HG03175 (cell line): Measurements from ENCODE around the gene ASCC1.
"Not testable (repeated sequence)": the region's sequence is repeated elsewhere in the genome, so short reads cannot be mapped to it uniquely, and the experiment has no call there.

Experiments
- ATAC-seq: cut with Tn5 transposase; IDR thresholded peaks from one replicate; pipeline ENCODE4 v1.9.1; 2021; ENCODE audit warnings: mild to moderate bottlenecking, moderate library complexity; ENCODE audit not compliant: unreplicated experiment

The ASCC1 gene

DNA sequence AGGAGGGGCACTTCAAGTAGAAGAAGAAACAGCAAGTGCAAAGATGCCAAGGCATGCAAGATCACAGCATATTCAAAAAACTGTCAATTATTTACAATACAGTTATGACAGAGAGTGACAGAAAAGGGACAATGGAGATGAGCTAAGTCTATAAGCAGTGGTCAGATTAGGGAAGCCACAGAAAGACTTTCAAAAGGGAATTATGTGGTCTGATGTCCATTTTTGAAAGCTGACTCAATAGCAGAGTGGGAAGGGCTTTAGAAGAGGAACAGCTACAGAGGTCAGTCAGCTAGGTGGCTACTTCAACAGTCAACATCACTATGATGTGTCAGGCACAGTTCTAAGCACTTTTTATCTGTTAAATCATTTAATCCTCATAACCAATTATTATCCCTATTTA lies 82.6 kb downstream of the ASCC1 start:
- ATAC-seq: peak; percentile 93

DNA sequence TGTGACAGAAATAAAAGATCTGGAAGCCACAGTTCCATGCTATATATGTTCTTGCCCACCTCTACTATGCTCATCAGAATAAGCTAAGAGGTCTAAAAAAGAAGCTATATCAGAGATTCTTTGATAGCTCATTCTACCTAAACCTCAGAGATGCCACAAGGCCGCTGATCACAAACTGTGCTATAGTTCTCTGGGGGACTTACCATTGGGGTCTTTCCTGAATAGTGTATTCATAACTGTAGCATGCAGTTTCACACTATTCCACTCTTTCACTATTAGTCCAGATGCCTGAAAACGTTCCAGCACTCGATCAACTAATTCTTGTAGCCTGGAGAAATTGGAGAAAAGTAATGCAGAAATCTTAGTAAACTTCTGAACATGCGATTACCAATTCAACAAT lies 83.2 kb downstream of the ASCC1 start:
- no peak for ATAC-seq

DNA sequence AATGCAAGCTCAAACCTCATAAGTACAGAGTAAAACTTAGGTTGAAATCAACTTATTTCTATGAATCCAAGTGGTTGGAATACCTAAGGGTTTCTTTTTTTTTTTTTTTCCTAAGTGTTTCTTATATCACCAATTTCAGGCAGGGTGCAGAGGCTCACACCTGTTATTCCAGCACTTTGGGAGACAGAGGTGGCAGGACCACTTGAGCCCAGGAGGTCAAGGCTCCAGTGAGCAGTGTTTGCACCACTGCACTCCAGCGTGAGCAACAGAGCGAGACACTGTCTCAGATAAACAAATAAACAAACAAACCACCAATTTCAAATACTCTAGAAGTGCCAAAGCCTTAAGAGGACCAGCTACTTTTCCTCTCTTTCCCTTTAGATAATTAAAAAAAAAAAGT lies 88.5 kb downstream of the ASCC1 start:
- ATAC-seq: no peak

DNA sequence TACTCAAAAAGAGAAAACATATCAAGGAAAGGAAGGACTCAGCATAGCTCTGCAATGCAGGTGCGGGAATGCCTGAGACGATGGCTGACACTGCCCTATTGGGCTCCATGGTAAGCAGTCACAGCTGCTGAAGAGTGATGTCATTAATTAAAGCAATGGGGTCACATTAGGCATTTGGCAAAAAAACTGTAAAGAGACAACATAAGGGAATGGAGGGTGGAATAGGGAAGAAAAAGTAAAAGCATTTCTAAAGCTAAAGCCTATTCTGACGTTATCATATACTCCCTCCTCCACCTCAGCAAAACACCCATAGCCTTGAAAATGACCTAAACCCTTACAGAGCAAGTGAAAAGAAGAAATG lies 89.2 kb downstream of the ASCC1 start:
- no peak for ATAC-seq

GRCh38 chr10:72126184-72126871 lies 89.7 kb downstream of the ASCC1 start:
- ATAC-seq: no peak

GRCh38 chr10:72124989-72125388 lies 91.1 kb downstream of the ASCC1 start:
- ATAC-seq: no peak

GRCh38 chr10:72124381-72124780 lies 91.7 kb downstream of the ASCC1 start:
- ATAC-seq: no peak

DNA sequence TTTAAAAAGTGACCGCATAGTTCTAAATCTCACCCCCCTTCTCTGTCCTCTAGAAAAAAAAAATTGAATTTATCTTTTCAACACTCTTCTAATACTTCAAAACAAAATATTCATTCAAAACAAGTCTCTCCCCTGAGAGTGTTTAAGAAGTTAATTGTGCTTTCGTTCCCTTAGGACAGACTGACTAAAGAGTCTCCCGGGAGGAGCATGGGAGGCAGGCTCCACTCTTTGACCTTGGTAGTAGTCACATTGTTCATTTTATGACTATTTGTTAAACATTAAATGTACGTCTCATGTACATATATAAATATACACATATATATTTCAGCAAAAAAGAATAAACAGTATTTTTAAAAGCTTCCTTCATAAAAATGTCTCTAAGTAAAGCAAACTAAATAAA lies 92.5 kb downstream of the ASCC1 start:
- ATAC-seq: no peak

- ATAC-seq: no peak
Measured at GRCh38 chr10:72122221-72122620, 93.9 kb downstream of the ASCC1 start.

- ATAC-seq: no peak
Measured at GRCh38 chr10:72121389-72121788, 94.7 kb downstream of the ASCC1 start.

GRCh38 chr10:72116372-72116771 lies 99.7 kb downstream of the ASCC1 start:
- no peak for ATAC-seq

- no peak for ATAC-seq
Measured at GRCh38 chr10:72114706-72115450, 101.2 kb downstream of the ASCC1 start.

GRCh38 chr10:72110673-72111401 lies 105.2 kb downstream of the ASCC1 start:
- ATAC-seq: no peak

- no peak for ATAC-seq
Measured at GRCh38 chr10:72109636-72110157, 106.4 kb downstream of the ASCC1 start.

DNA sequence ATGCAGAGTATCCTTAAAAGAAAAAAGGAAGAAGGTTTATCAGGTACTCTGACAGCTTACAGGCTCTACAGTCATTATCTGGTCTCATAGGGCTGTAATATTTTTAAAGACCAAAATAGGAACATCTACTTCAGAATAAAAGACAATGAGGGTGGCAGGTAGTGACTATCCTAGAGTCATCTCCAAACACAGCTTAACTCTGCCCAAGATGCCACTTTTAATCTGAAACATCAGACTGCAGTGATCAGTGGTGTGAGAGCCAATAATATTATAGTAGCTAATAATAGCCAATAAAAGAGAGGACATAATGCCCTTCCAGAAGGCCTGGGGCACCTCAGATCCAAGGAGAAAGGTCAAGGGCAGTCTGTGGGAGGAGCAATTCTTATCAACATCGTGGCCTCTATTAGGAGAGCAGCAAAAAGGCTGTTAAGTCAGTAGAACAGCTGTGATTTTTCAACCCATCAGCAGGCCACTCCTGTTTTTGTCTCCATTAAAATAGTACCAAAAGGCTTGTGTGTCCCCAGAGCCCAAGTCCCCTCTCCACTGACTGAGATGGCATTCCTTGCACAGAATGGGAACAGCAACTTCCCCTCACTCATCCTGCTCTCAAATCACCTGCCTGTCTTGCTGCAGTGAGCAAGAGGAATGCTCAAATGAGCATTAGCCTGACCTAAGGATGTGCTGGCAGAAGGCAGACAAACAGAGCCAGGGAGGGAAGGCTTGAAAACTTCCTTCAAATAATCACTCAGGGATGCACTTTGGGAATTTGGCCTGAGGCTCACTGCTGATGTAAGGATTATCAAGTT lies 107.0 kb downstream of the ASCC1 start:
- ATAC-seq: no peak

DNA sequence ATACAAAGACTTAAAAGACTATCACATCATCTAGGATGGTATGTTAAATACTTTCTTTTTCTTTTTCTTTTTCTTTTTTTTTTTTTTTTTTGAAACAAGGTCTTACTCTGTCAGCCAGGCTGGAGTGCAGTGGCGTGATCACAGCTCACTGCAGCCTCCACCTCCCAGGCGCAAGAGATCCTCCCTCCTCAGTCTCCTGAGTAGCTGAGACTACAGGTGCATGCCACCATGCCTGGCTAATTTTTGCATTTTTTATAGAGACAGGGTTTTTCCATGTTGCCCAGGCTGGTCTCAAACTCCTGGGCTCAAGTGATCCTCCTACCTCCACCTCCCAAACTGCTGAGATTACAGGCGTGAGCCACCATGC lies 108.1 kb downstream of the ASCC1 start:
- ATAC-seq: not testable (repeated sequence)

DNA sequence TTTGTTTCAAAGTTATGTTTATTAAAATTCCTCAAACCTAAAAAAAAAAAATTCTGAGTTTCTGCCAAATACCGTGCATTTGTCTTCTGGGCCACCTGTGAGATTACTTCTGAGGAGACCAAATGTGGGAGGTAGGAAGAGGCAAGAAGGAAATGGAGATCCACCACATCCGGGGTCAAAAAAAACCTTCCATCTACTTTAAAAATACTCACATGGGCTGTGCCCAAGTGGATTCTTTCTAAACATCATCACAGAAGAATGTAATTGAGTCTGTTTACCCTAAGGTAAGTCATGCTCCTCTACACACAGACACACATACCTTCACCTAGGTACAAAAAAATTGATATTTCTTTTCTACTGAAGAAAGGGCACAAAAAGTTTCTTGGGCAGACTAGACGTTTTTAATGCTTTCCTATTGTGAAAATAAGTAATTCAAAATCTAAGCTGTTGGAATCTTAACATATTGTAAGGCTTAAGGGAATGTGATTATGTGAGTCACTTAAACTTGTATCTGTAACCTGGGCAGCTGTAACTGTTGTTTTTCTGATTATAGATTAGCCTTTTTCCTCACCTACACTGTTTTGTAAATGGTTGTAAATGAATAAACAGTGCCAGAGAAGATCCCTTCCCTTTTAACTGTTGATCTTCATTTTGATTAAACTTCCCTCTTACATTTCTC lies 108.6 kb downstream of the ASCC1 start:
- no peak for ATAC-seq

DNA sequence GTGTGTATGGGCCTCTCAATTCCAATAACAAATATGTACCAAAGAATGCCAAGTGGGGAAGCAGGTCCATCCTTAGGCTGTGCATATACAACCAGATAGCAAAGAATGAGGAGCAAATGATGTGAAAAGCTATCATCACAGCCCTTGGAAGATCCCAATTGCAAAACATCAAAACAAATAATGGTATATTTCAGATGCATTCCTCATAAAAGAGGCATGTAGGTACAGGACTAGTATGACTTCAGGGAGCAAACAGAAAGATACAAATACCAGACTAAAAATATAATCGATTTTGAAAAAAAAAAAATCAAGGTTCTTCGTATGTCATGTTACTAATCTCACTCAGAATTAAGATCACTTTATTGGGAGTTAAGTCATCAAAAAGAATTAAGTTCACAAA lies 109.2 kb downstream of the ASCC1 start:
- ATAC-seq: no peak

DNA sequence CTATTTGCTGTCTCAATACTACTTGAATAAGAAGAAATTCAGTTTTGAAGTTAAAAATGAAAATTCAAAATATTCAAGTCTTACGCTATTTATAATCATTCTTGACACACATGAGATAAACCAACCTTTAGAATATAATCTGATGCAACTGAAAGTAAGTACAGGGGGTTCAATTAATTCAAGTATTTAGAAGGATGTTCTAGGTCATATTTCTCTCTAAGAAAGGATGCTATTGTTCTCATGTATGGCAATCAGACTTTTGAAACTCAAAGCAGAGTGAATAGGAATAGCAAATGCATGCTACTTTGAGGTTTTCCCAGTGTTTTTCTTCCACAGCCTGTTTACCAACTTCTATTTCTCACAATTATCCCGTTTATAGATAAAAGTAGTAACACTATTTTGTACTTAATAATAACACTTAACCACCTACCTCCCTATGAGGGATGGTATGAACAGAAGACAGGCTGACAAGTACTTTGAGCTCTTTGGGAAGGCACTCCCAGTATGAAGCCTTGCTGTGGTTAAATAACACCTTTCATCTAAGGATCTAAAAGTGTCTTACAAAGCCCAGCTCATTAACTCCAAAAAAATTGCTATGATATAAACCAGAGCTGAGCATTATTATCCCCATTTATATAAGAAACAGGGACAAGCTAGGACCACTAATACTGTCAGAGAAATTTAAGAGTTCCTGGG lies 109.8 kb downstream of the ASCC1 start:
- ATAC-seq: no peak

DNA sequence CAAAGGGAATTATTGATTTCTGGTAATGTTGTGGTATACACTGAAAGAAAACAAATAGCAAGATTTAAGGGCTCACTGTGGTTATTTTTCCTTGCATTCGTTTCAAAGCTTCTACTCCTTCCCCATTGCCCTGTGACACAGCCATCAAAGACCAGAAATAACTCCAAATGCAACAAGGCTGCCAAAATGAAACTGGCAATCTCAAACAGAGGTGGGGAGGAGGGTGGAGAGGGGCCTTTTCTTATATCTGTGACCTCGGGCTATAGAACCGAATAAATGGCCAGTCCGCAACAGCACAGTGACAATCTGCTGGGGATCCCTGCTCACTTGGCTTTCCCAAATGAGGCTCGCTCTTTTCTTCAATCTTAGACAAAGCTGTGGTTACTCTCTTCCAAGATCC lies 110.4 kb downstream of the ASCC1 start:
- ATAC-seq: no peak
